HG03060 (cell line): ENCODE results near the gene SRRM3.
"Not testable (repeated sequence)": the region's sequence is repeated elsewhere in the genome, so short reads cannot be mapped to it uniquely, and the experiment has no call there.

ENCODE experiments used
- ATAC-seq: cut with Tn5 transposase; IDR thresholded peaks from one replicate; pipeline ENCODE4 v1.9.1; 2021; ENCODE audit warnings: low read depth, moderate number of reproducible peaks; ENCODE audit not compliant: unreplicated experiment

SRRM3 gene, protein sequence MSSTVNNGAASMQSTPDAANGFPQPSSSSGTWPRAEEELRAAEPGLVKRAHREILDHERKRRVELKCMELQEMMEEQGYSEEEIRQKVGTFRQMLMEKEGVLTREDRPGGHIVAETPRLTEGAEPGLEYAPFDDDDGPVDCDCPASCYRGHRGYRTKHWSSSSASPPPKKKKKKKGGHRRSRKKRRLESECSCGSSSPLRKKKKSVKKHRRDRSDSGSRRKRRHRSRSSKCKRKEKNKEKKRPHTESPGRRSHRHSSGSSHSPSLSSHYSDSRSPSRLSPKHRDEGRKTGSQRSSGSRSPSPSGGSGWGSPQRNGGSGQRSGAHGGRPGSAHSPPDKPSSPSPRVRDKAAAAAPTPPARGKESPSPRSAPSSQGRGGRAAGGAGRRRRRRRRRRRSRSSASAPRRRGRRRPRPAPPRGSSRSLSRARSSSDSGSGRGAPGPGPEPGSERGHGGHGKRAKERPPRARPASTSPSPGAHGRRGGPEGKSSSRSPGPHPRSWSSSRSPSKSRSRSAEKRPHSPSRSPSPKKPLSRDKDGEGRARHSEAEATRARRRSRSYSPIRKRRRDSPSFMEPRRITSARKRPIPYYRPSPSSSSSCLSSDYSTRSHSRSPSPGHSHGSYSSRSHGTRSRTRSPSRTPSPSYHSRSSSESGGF

DNA sequence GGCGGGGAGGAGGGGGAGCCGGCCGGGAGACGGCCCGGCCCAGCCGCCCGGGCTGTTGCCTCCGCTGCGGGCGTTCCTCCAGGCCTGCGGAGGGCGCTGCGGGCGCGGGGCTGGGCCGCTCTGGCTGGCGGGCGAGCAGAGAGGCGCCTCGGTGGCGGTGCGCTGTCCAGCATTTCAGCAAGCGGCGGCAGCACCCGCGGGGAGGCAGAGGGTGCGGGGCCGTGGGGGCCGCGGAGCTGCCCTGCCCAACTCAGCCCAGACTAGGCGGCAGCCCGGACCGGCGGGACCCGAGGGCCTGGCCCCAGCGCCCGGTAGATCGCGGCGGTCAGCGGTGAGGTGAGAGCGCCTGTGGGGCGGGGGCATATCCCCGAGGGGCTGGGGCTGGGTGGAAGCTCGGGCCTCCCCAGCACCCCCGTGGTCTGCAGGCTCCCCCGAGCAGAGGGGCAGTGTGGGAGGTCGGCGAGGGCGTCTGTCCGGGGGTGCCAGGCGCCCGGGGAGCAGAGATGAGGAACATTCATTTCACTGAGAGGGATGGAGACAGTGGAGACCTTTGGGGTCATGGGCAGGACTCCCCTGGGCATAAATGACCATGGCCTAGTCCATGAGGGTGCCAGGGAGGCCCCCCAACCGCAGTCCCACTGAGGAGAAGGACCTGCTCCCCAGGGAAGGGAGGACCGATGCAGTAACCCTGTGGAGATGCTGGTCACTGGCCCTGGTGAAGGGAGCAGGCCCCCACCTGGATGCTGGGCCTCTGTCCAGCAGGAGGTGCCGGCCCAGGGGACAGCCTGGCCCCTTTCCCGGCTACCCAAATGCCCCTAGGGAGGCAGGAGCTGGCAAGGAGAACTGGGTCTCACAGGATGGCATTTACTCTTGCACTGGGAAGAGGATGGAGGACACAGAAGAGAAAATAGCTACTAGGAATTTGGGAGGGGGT is at the start of gene SRRM3:
Gene SRRM3, plus strand, starts transcription at position 165 of the 934 bp plus-strand sequence. CDS start 33,171 bp downstream, outside the sequence.
- no peak for ATAC-seq

DNA sequence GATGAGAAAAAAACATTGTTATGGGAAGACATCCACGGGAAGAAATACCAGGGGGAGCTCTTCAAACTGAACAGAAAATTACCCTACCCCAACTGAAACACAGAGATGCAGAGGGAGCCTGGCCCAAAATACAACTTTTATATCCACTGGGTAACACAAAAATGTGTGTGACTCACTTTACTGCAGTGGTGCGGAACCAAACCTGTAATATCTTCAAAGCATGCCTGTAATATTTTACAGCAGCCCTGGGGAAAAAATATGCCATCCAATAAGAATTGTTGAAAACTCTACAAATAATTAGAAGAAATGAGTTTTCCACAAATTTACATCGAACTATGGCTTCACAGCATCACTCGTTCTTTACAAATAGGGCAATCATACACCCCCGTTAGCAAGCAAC is 49.8 kb upstream of the SRRM3 start:
- no peak for ATAC-seq

DNA sequence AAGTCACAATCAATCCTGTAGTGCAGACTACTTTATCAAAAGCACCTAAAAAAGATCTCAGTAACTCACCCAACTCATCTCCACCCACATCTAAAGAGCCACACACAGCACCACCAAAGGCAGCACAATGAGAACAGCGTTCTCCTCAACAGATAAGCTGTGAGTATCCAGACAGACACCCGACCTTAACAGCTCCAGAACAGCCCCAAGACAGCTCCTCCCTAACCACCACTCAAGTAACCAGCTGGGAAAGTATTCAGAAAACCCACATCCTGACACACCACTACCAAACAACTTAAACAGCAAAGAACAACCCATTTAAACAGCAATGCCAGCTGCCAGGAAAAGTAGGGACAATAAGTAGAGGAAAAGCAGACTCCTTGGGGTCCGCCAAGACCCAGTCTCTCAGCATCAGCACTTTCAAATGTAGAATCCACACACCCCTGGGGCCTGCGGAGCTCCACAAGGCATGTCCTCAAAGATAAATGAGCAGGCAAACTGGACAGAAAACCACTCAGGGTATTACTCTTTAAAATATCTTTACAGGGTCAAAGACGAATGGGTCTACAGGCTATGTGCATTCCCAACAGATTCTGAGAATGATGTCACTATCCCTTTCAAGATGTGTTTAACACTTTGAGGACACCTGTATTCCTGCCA is 48.0 kb upstream of the SRRM3 start:
- not testable (repeated sequence) for ATAC-seq

DNA sequence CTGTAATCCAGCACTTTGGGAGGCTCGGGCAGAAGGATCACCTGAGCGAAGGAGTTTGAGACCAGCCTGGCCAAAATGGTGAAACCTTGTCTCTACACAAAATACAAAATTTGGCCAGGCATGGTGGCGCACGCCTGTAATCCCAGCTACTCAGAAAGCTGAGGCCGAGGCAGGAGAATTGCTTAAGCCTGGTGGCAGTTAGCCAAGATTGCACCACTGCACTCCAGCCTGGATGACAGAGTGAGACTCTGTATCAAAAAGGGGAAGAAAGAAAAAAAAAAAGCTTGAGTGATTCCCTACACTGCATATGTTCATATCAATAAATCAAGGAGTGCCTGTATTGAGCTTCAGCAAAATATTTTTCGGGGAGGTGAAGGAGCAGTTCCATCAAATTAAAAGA is 45.8 kb upstream of the SRRM3 start:
- no peak for ATAC-seq

DNA sequence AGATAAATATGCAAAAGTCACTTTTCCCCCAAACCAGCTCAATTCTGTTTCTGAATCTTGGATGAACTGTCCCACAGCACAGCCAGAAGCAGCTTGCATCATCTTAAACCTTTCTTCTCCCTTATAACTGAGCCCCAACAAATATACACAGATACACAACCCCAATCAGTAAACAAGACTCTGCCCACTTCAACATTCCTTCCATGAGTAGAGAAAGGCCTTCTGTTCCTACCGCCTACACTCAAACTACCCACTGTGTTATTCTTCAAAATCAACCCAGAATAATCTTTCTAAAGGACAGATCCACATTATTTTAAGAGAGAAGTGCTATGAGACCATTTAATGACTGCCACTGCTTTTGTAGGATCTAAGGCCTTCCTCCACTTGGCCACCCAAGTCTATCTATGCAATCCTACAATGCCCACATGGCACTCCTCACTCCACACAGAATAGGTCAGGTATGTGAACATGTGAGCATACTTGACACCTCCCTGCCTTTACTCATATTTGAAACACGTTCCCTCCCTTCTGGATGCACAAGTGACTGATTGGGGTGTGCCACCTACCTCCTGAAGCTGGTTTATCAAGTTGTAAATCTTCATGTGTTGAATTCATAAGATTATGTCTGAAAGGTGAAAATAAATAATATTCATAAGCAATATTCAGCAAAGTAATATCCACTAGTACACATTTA is 44.6 kb upstream of the SRRM3 start:
- ATAC-seq: not testable (repeated sequence)

DNA sequence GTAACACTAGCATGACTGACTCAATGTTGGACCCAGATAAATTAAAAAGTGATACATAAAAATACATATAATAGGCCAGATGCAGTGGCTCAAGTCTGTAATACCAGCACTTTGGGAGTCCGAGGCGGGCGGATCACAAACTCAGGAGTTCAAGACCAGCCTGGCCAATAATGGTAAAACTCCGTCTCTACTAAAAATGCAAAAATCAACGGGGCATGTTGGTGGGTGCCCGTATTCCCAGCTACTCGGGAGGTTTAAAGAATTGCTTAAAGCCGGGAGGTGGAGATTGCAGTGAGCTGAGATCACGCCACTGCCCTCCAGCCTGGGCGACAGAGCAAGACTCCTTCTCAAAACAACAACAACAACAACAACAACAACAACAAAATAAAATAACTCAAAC is 43.3 kb upstream of the SRRM3 start:
- not testable (repeated sequence) for ATAC-seq

DNA sequence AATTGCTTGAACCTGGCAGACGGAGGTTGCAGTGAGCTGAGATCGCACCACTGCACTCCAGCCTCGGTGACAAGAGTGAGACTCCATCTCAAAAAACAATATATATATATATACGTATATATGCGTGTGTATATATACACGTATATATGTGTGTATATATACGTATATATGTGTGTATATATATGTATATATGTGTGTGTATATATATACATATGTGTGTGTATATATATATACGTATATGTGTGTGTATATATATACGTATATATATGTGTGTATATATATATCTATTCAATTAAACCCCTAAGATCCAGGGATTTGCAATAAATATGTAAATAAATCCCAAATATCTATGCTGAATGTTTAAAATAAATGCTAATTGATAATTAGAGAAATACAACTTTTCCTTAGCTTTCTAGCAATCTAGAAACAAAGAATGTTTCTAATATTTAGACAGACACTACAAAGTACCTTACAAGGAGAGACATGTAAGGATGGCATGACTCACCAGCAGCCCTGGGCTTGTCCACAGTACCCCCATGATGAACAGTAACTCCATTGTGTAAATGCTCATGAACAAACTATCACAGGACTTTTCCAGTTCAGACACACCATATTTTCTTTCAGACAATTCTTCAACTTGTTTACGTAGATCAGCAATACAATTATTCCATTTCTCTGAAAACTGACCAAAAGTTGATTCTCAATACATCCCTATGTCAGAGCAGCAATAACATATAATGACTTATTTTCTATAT is 39.1 kb upstream of the SRRM3 start:
- not testable (repeated sequence) for ATAC-seq

DNA sequence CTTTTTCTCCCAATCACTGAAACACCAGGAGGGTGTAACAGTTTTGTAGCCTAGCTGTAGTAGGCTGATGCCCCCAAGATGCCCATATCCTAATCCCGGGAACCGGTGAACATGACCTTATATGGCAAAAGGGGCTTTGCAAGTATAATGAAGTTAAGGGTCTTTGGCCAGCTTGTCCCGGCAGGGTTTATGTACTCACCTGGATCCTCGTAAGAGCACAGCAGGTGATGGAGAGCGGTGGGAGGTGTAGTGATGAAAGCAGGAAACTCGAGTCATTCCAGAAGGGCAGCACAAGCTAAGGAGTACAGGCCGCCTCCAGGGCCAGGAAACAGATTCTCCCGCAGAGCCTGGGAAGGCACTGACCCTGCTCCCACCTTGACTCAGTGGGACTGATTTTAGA is 37.9 kb upstream of the SRRM3 start:
- not testable (repeated sequence) for ATAC-seq

DNA sequence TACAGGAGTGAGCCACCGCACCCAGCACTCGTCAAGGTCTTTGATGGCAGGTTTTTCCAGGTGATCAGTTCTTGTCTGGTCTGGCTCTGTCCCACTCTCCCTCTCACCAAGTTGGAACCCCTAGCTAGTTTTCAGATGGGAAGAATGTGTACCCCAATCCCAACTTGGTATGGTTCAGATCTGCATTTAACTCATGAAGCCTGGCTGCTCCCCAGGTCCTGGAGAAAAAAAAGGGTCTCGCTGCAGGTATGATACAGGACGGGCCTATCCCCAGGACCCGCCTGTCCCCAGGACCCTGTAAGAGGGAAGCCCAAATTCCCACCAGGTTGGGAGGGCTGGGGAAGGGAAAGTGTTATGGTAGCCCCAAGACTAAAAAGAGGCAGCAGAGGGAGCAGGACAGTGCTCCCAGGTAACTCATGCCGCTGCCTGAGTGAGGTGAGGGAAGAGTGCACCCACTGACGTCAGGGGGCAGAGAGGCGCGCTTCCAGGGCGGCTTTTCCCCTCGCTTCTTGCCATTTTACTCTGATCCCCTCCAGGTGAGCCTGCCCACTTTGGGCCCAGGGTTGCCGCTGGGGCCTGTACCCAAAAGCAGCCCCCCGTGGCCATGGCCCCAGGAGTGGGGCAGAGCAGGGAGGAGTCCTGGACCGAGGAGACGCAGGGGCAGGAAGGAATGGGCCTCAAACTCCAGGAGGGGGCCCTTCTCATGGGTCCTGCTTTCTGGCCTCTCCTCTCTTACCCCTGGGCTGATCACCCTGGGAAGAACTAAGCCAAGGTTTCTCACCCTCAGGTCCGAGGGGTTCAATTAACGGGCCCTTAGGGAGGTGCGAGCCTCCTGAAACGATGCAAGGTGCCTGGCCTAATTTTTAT is 36.4 kb upstream of the SRRM3 start:
- no peak for ATAC-seq

DNA sequence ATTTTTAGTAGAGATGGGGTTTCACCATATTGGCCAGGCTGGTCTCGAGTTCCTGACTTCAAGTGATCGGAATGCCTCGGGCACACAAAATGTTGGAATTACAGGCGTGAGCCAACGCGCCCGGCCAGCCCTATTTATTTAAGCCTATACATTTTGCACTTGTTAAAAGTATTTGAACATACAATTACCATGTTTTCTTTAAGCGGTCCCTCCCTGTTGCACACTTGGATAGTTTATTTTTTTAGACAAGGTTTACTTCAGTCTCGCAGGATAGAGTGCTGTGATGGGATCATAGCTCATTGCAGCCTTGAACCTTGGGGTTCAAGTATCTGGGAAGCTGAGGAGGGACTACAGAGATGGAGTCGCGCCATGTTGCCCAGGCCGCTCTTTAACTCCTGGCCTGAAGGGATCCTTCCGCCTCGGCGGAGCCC is 35.7 kb upstream of the SRRM3 start:
- ATAC-seq: no peak

DNA sequence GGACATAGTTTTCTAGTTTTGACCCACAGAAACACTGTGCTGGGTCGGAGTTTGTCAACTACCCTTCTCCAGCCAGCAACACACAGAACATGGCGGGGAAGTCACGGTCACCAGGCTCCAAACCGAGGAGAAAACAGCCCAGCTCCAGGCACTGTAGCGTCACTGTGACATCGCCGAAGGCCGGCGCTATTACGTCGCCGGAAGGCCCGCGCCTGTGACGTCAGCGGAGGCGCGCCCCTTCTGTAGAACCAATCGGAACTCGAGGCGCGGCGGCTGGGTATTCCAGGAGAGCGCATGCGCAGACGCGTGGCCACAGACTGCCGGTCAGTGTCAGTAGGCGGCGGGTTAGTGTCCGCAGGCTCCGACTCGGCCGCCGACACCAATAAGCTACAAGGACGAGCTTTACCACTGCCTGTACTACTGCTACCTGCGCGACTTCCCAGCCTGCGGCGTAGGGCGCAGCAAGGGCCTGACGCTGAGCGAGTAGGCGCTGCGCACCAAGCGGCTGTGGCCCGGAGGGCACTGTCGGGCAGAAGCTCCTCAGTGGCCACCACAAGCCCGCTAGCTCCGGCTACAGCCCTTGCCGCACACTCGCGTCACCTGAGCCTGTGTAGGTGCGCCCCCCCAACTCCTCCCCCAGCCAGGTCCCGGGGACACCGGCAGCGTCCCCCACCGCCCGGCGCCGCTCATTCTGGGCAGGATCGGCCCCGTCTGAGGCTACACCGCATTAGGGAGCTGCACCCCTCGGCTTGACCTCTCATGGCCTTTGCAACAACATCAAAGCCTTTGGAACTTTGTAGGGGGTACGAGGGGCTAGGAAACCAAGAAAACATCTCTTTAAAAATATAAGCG is 35.1 kb upstream of the SRRM3 start:
- peak; percentile 84 for ATAC-seq

DNA sequence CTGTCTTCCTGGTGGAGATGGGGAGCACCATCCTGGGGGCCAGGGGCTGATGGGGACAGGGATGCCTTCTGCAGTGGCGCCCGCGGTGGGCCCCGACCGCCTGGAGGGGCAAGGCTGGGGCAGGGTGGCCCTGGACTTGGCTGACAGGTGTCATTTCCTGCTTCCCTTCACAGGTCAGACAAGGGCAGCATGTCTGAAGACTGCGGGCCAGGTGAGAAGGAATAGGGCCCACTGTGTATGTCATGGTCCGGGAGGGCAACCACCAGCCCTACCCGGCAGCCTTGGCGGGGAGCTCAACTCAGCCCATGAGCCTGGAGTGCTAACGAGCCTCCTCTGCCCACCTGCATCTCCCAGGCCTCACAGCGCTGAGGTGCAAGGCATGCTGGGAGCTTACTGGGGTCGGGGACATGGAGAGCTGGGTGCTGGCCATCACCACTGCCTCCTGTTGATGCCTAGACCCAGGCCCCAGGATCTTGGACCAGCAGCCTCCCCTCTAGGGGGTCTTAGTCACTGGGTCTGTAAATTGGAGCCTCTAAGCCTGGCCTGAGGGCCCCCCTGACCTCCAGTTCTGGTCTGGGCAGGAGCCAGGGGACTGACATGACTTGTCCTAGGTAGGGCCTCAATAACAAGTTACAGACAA is 28.0 kb upstream of the SRRM3 start:
- no peak for ATAC-seq

DNA sequence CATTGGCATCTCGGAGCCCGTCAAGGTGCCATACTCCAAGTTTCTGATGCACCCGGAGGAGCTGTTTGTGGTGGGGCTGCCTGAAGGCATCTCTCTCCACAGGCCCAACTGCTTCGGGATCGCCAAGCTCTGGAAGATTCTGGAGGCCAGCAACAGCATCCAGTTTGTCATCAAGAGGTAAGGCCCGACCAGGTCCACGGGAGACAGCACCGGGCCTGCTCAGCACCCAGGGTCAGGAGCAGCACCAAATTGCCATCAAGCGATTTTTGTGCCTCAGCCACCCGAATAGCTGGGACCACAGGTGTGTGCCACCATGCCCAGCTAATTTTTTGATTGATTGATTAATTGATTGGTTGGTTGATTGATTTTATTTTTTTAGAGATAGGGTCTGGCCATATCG is 24.7 kb upstream of the SRRM3 start:
- not testable (repeated sequence) for ATAC-seq

DNA sequence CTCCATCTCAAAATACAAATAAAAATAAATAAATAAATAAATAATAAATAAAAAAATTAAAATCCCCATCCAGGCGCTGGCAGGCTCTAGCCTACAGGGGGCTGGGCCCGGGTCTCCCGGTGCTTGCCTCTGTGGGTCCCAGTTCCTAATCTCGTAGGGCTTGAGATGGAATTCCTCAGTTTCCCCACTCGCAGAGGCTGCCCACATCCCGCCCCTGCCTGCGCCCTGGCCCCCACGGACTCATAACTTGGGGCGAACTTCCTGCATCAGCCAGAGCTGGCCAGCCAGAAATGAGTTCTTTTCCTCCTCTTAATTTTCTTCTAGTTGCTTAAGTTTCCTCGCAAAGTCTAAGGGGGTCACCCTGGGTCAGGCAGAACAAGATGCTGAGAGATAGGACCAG is 22.0 kb upstream of the SRRM3 start:
- ATAC-seq: no peak

DNA sequence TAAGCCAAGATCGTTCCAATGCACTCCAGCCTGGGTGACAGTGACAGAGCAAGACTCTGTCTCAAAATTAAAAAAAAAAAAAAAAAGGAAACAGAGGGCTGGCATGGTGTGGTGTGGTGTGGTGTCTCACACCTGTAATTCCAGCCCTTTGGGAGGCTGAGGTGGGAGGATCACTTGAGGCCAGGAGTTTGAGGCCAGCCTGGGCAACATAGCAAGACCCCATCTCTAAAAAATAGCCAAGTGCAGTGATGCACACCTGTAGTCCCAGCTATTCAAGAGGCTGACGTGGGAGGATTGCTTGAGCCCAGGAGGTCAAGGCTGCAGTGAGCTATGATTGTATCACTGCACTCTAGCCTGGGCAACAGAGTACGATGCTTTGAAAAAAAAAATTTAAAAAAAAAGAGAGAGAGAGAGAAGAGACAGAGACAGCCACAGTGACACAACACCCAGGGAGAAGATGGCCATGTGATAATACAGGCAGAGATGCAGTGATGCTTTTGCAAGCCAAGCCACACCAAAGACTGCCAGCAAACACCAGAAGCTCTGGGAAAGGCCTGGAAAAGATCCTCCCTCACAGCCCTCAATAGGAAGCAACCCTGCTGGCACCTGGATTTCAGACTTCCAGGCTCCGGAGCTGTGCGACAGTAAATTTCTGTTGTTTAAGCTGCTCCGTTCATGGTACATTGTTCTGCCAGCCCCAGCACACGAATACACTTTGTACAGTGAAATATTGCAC is 19.3 kb upstream of the SRRM3 start:
- ATAC-seq: no peak
